Fibroblast of lung (primary cell): ENCODE data around the gene CDRT4. TPM values are rescaled to one million over a fixed set of nuclear protein-coding genes. Genes with fewer than 3 reads are reported as not detected.

Source experiments
- DNase-seq, 2 donors: peaks; one replicate each; pipeline versions ENCODE4 v3.0.0 to v3.0.0-alpha.2; 2010; ENCODE audit warnings: low read depth in 2 of 2
- H2AFZ ChIP-seq: 2 replicates; pipeline ENCODE4 v1.5.1; 2012; ENCODE audit warnings: low read length, control low read depth, inconsistent platforms
- H3K27ac ChIP-seq: 2 replicates; pipeline ENCODE4 v1.5.1; 2011; ENCODE audit warnings: low read length, control low read depth; ENCODE audit not compliant: insufficient read depth
- H3K27me3 ChIP-seq: 2 replicates; pipeline ENCODE4 v1.5.1; 2011; ENCODE audit warnings: mild to moderate bottlenecking, low read length; ENCODE audit not compliant: control insufficient read depth, insufficient read depth
- H3K36me3 ChIP-seq: 2 replicates; pipeline ENCODE4 v1.5.1; 2011; ENCODE audit warnings: low read length; ENCODE audit not compliant: control insufficient read depth, insufficient read depth
- H3K4me1 ChIP-seq: 2 replicates; pipeline ENCODE4 v1.5.1; 2011; ENCODE audit warnings: low read length; ENCODE audit not compliant: control insufficient read depth, insufficient read depth; ENCODE audit errors: extremely low read depth
- H3K4me2 ChIP-seq: 2 replicates; pipeline ENCODE4 v1.5.1; 2011; ENCODE audit warnings: low read length, control low read depth; ENCODE audit not compliant: insufficient read depth; ENCODE audit errors: extremely low read depth
- H3K4me3 ChIP-seq, 4 experiments: fragments of 200-600 bp in 1 of 4; sonication (generic) in 1 of 4; replicated peaks in 1 of 4; 2 replicates each; pipeline ENCODE4 v1.5.1; 2011 to 2016; ENCODE audit warnings: low read length in 4 of 4, low read depth in 3 of 4, mild to moderate bottlenecking in 3 of 4, control low read depth in 2 of 4, inconsistent platforms in 1 of 4, mixed read lengths in 1 of 4; ENCODE audit not compliant: insufficient read depth in 1 of 4; ENCODE audit errors: control extremely low read depth in 1 of 4
- H3K79me2 ChIP-seq: 2 replicates; pipeline ENCODE4 v1.5.1; 2012; ENCODE audit warnings: mild to moderate bottlenecking, low read length, inconsistent platforms; ENCODE audit not compliant: control insufficient read depth, insufficient read depth
- H3K9ac ChIP-seq: 2 replicates; pipeline ENCODE4 v1.5.1; 2011; ENCODE audit warnings: mild to moderate bottlenecking, low read length, control low read depth; ENCODE audit not compliant: insufficient read depth
- H3K9me3 ChIP-seq: 2 replicates; pipeline ENCODE4 v1.5.1; 2012; ENCODE audit warnings: low read depth, low read length; ENCODE audit not compliant: control insufficient read depth, insufficient read depth
- H4K20me1 ChIP-seq: 2 replicates; pipeline ENCODE4 v1.5.1; 2011; ENCODE audit warnings: low read length; ENCODE audit not compliant: control insufficient read depth, insufficient read depth; ENCODE audit errors: extremely low read depth
- CTCF ChIP-seq, 2 donors: IDR thresholded peaks in 1 of 2; conservative IDR thresholded peaks in 1 of 2; 1 replicate in 1 of 2; 2 replicates in 1 of 2; pipeline ENCODE4 v1.5.1; 2011 to 2012; ENCODE audit warnings: low read length in 2 of 2, control low read depth in 1 of 2, inconsistent platforms in 1 of 2, low read depth in 1 of 2, mild to moderate bottlenecking in 1 of 2
- EZH2 ChIP-seq: IDR thresholded peaks from 2 replicates; pipeline ENCODE4 v1.5.1; 2012; ENCODE audit warnings: low read length, control low read depth, mild to moderate bottlenecking; ENCODE audit errors: missing control alignments
- polyA plus RNA-seq, 2 donors: library from polyadenylated mRNA; depleted of rRNA in 1 of 2; stranded (reverse) in 1 of 2; unstranded in 1 of 2; fragments of >200 nt; gene quantifications; 2 replicates each; pipeline ENCODE4 v1.2.1, GENCODE V29; 2011 to 2012; ENCODE audit warnings: missing spikeins in 1 of 2
- total RNA-seq: library from RNA; depleted of rRNA; stranded (reverse); fragments of >200 nt; gene quantifications from 2 replicates; pipeline ENCODE4 v1.2.1, GENCODE V29; 2014

Gene CDRT4
- total and polyA plus RNA-seq, 2 donors (not counting 1 experiment from before 2014, with no cell fraction given): 0.49 to 2.3 TPM

- H3K4me2 ChIP-seq: no peak overlapping the region
- H3K79me2 ChIP-seq: no peaks in the 10 kb centered on the region
- H3K27me3 ChIP-seq: peaks cover 3% of the 10 kb centered on the region
- no peak overlapping the region for H3K4me3 ChIP-seq
- no peak overlapping the region for H3K27ac ChIP-seq
- no peak overlapping the region for H2AFZ ChIP-seq
- H3K36me3 ChIP-seq: no peaks in the 10 kb centered on the region
- H3K9me3 ChIP-seq: no peaks in the 10 kb centered on the region
- TF ChIP-seq EZH2: no peak
- H4K20me1 ChIP-seq: no peaks in the 10 kb centered on the region
- no peak overlapping the region for H3K9ac ChIP-seq
- peaks cover 19% of the 10 kb centered on the region for H3K4me1 ChIP-seq
- DNase-seq: no peak
Measured at GRCh38 chr17:15466131-15466530, 1.3 kb downstream of the CDRT4 start.

GRCh38 chr17:15465045-15465701 lies 2.2 kb downstream of the CDRT4 start:
- Histone ChIP-seq H3K36me3 (no peaks in the 10 kb centered on the region), H3K4me2 (no peak overlapping the region), H3K4me1 (peaks cover 19% of the 10 kb centered on the region), H2AFZ (no peak overlapping the region), H4K20me1 (no peaks in the 10 kb centered on the region), H3K9ac (no peak overlapping the region), H3K79me2 (no peaks in the 10 kb centered on the region), H3K27ac (no peak overlapping the region), H3K27me3 (peaks cover 3% of the 10 kb centered on the region), H3K4me3 (no peak overlapping the region), H3K9me3 (no peaks in the 10 kb centered on the region)
- no peak for DNase-seq
- TF ChIP-seq CTCF (conservative IDR thresholded peaks at IDR 0.05 in 1 of 2, IDR thresholded peaks at IDR 0.05 in 1 of 2; ENCODE audit: low read depth in 1 of 2, low read length in 2 of 2): no peak
- TF ChIP-seq EZH2: no peak

- peaks cover 19% of the 10 kb centered on the region for H3K4me1 ChIP-seq
- TF ChIP-seq EZH2 (no peak), CTCF (conservative IDR thresholded peaks at IDR 0.05 in 1 of 2, IDR thresholded peaks at IDR 0.05 in 1 of 2; ENCODE audit: low read depth in 1 of 2, low read length in 2 of 2) (no peak)
- DNase-seq: peak in 1 of 2 donors; percentile 27
- no peaks in the 10 kb centered on the region for H4K20me1 ChIP-seq
- no peak overlapping the region for H3K4me3 ChIP-seq
- H3K36me3 ChIP-seq: no peaks in the 10 kb centered on the region
- H3K4me2 ChIP-seq: no peak overlapping the region
- H3K9me3 ChIP-seq: no peaks in the 10 kb centered on the region
- no peak overlapping the region for H2AFZ ChIP-seq
- H3K27ac ChIP-seq: no peak overlapping the region
- no peaks in the 10 kb centered on the region for H3K79me2 ChIP-seq
- H3K9ac ChIP-seq: no peak overlapping the region
- peaks cover 3% of the 10 kb centered on the region for H3K27me3 ChIP-seq
Measured at GRCh38 chr17:15464231-15464985, 3.0 kb downstream of the CDRT4 start.
